Stimulated activated CD4-positive, alpha-beta T cell treated with anti-CD3 and anti-CD28 coated beads, TNF-alpha, amount 100 ng/mL, for 24 hours (primary cell): ENCODE measurements around the gene TEAD4.

ENCODE experiments used
- DNase-seq, 3 experiments: peaks; one replicate each; pipeline ENCODE4 v3.0.0-alpha.2; 2020; ENCODE audit warnings: low read depth in 3 of 3

The TEAD4 gene

GRCh38 chr12:2959192-2959504, at the start of gene TEAD4:
Gene TEAD4, plus strand, starts transcription at chr12:2959397.
- peak in 1 of 3 experiments; percentile 35 for DNase-seq

GRCh38 chr12:2912216-2912575, 47.0 kb upstream of the TEAD4 start:
- no peak for DNase-seq

- DNase-seq: no peak
Observed at GRCh38 chr12:2919249-2919648, 39.9 kb upstream of the TEAD4 start.

GRCh38 chr12:2922329-2922728, 36.9 kb upstream of the TEAD4 start:
- DNase-seq: no peak

GRCh38 chr12:2923057-2923456, 36.1 kb upstream of the TEAD4 start:
- no peak for DNase-seq

GRCh38 chr12:2924019-2924418, 35.2 kb upstream of the TEAD4 start:
- no peak for DNase-seq

GRCh38 chr12:2925322-2925995, 33.7 kb upstream of the TEAD4 start:
- no peak for DNase-seq

GRCh38 chr12:2930865-2931264, 28.3 kb upstream of the TEAD4 start:
- DNase-seq: no peak

GRCh38 chr12:2933586-2933985, 25.6 kb upstream of the TEAD4 start:
- no peak for DNase-seq

- no peak for DNase-seq
Observed at GRCh38 chr12:2934371-2934770, 24.8 kb upstream of the TEAD4 start.

- DNase-seq: no peak
Observed at GRCh38 chr12:2936301-2936700, 22.9 kb upstream of the TEAD4 start.

- DNase-seq: no peak
Observed at GRCh38 chr12:2937500-2937899, 21.7 kb upstream of the TEAD4 start.

- DNase-seq: no peak
Observed at GRCh38 chr12:2939191-2939590, 20.0 kb upstream of the TEAD4 start.

GRCh38 chr12:2940564-2940963, 18.6 kb upstream of the TEAD4 start:
- no peak for DNase-seq

GRCh38 chr12:2941524-2941923, 17.7 kb upstream of the TEAD4 start:
- no peak for DNase-seq

GRCh38 chr12:2944401-2945047, 14.7 kb upstream of the TEAD4 start:
- DNase-seq: peak; percentile 11 to 56 (median 36)

GRCh38 chr12:2949411-2949810, 9.8 kb upstream of the TEAD4 start:
- DNase-seq: no peak

GRCh38 chr12:2955888-2956287, 3.3 kb upstream of the TEAD4 start:
- no peak for DNase-seq

- no peak for DNase-seq
Observed at GRCh38 chr12:2957816-2958431, 1.3 kb upstream of the TEAD4 start.

- DNase-seq: peak in 1 of 3 experiments; percentile 4
Observed at GRCh38 chr12:2958432-2959191, 585 bp upstream of the TEAD4 start.

GRCh38 chr12:2959505-2960389, 550 bp downstream of the TEAD4 start:
- peak in 1 of 3 experiments; percentile 16 for DNase-seq
